ENCODE data around the gene CACNA1C. TPM values are rescaled to one million over a fixed set of nuclear protein-coding genes. Genes with fewer than 3 reads are reported as not detected.

The CACNA1C gene
- total and polyA plus RNA-seq, 10 of the 15 experiments (the other 5 are each of a cell fraction or from before 2014, with no cell fraction given): under 0.01 to 0.15 (median 0.09) TPM; not detected in 5

DNA sequence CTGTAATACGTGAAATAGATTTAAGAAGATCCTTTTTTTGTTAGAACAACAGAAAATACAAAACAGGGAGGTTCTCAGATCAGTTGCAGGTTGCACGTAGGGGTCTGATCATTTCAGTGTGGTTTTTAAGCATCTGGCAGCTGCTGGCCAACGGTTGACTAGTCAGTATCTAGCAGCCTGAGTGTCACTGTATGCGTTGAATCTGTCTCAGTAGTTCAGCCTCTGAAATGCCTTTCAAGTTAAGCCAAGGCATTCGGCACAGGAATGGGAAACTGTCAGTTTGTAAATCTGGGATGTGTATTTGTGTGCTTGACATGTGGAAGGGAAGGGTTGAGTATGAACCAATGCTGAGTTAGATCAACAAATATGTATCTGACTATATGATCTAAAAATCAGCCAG, 165.9 kb downstream of the CACNA1C start:
- no peak overlapping the region for H2AFZ ChIP-seq (ENCODE audit: control insufficient read depth, low read depth, low read length)
- FAIRE-seq: no peak
- H3K9ac ChIP-seq (ENCODE audit: control insufficient read depth, insufficient read depth, low read length): no peak overlapping the region
- ATAC-seq: no peak
- H3K27ac ChIP-seq (ENCODE audit: control insufficient read depth, insufficient read depth): no peak overlapping the region
- H3K4me2 ChIP-seq (ENCODE audit: control insufficient read depth, insufficient read depth): no peak overlapping the region
- ChIA-PET CTCF (interaction anchor here (1.4 kb wide), 1 partner anchor 66 kb away, joined by 4 read pairs; no protein-coding TSS in a partner anchor), RAD21 (ENCODE audit: unreplicated experiment) (no interaction called here), SMC1A (ENCODE audit: uncharacterized antibody, unreplicated experiment) (no interaction called here), POLR2A (no interaction called here)
- no peaks in the 10 kb centered on the region for H3K9me3 ChIP-seq (replicated peaks; ENCODE audit: control insufficient read depth, insufficient read depth, low read length)
- WGBS (ENCODE audit: insufficient coverage, insufficient replicate concordance, low lambda C conversion rate, missing lambda C conversion rate): 51% methylated on average over 5 of the region's 5 CpGs
- intact Hi-C loops (cut with micrococcal nuclease; ENCODE audit: unreplicated experiment): no loop called here
- DNase-seq (ENCODE audit: low read depth, low spot score): no peak
- no peaks in the 10 kb centered on the region for H4K20me1 ChIP-seq (ENCODE audit: control insufficient read depth, insufficient read depth)
- in situ Hi-C loops (cut with MboI): no loop called here
- no peak overlapping the region for H3K4me3 ChIP-seq
- peaks cover 0 to 1% of the 10 kb centered on the region in 2 experiments; a peak in 2 of 4 replicates for H3K27me3 ChIP-seq (replicated peaks in 1 of 2; ENCODE audit: control insufficient read depth in 2 of 2, insufficient read depth in 2 of 2, low read length in 1 of 2)
- no peaks in the 10 kb centered on the region for H3K36me3 ChIP-seq (ENCODE audit: control insufficient read depth in 2 of 2, insufficient read depth in 2 of 2, low read length in 1 of 2)
- no peak for TF ChIP-seq CHD4 (IDR thresholded peaks at IDR 0.05)
- TF ChIP-seq JUNB (IDR thresholded peaks at IDR 0.05): no peak
- no peak for TF ChIP-seq ZNF217 (IDR thresholded peaks at IDR 0.05)
- TF ChIP-seq BACH1 (IDR thresholded peaks at IDR 0.05; ENCODE audit: borderline replicate concordance): no peak
- TF ChIP-seq EZH2 (IDR thresholded peaks at IDR 0.05; ENCODE audit: borderline replicate concordance, control insufficient read depth, low read depth, low read length): no peak
- TF ChIP-seq EP300 (IDR thresholded peaks at IDR 0.05; ENCODE audit: borderline replicate concordance in 1 of 2, control insufficient read depth in 1 of 2, low read depth in 2 of 2, low read length in 2 of 2): no peak
- TF ChIP-seq, protein P1, sequence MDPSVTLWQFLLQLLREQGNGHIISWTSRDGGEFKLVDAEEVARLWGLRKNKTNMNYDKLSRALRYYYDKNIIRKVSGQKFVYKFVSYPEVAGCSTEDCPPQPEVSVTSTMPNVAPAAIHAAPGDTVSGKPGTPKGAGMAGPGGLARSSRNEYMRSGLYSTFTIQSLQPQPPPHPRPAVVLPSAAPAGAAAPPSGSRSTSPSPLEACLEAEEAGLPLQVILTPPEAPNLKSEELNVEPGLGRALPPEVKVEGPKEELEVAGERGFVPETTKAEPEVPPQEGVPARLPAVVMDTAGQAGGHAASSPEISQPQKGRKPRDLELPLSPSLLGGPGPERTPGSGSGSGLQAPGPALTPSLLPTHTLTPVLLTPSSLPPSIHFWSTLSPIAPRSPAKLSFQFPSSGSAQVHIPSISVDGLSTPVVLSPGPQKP (IDR thresholded peaks at IDR 0.05; ENCODE audit: low read depth, low read length): no peak
- TF ChIP-seq, protein P2, sequence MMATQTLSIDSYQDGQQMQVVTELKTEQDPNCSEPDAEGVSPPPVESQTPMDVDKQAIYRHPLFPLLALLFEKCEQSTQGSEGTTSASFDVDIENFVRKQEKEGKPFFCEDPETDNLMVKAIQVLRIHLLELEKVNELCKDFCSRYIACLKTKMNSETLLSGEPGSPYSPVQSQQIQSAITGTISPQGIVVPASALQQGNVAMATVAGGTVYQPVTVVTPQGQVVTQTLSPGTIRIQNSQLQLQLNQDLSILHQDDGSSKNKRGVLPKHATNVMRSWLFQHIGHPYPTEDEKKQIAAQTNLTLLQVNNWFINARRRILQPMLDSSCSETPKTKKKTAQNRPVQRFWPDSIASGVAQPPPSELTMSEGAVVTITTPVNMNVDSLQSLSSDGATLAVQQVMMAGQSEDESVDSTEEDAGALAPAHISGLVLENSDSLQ (IDR thresholded peaks at IDR 0.05): no peak
- TF ChIP-seq NFIC (IDR thresholded peaks at IDR 0.05; ENCODE audit: low read depth, low read length): no peak
- no peak for TF ChIP-seq CEBPB (IDR thresholded peaks at IDR 0.05; ENCODE audit: borderline replicate concordance in 1 of 2, low read depth in 2 of 2, low read length in 2 of 2)
- TF ChIP-seq IKZF1 (conservative IDR thresholded peaks at IDR 0.05): no peak
- TF ChIP-seq LARP7 (IDR thresholded peaks at IDR 0.05): no peak
- no peak for TF ChIP-seq CBFB (IDR thresholded peaks at IDR 0.05; ENCODE audit: low read depth)
- TF ChIP-seq, protein P3, sequence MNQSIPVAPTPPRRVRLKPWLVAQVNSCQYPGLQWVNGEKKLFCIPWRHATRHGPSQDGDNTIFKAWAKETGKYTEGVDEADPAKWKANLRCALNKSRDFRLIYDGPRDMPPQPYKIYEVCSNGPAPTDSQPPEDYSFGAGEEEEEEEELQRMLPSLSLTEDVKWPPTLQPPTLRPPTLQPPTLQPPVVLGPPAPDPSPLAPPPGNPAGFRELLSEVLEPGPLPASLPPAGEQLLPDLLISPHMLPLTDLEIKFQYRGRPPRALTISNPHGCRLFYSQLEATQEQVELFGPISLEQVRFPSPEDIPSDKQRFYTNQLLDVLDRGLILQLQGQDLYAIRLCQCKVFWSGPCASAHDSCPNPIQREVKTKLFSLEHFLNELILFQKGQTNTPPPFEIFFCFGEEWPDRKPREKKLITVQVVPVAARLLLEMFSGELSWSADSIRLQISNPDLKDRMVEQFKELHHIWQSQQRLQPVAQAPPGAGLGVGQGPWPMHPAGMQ (IDR thresholded peaks at IDR 0.05; ENCODE audit: borderline replicate concordance): no peak
- no peak for TF ChIP-seq ZNF622 (IDR thresholded peaks at IDR 0.05)
- TF ChIP-seq FOXK2 (IDR thresholded peaks at IDR 0.05): no peak
- TF ChIP-seq ZNF24 (IDR thresholded peaks at IDR 0.05): no peak
- no TSS peak for BruUV-seq (replicated peaks)
- H3K79me2 ChIP-seq (ENCODE audit: control insufficient read depth, insufficient read depth, low read length): no peaks in the 10 kb centered on the region
- H3K4me1 ChIP-seq (ENCODE audit: control insufficient read depth, insufficient read depth, low read length): no peaks in the 10 kb centered on the region

Data from GM12878 (cell line).